ENCODE data around the gene BCAS3.

DNA sequence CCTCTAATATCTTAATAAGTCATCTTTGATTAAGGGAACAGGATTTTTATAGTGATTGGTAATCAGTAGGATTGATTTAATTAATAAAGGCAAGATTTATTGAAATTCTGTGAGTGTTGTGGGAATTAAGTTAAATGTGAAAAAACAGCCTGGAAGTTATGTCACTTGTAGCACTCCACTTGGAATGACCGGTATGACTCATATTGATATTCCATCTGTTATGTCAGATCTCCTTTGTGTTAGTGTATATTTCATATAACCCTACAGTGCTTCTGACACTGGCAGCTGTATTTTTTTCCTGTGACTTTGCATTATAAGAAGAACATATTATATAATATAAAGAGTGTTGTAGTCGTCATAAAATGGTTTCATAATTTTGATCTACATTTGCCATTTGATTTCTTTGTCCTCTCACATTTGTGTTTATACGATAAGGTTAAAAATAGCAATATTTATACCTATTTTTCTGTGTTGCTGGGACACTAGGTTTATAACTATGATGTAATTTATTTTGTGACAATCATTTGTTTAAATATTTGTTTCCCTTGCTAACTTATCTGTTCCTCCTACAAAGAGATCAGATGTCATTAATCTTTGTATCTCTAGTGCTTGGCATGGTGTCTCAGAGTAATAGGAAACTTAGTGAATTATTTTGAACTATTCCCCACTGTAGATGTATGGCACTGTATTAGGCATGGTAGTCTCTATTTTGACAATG, 249.0 kb downstream of the BCAS3 start:
- no peak for TF ChIP-seq POLR2A (IDR thresholded peaks at IDR 0.05)
- TF ChIP-seq, protein P1, sequence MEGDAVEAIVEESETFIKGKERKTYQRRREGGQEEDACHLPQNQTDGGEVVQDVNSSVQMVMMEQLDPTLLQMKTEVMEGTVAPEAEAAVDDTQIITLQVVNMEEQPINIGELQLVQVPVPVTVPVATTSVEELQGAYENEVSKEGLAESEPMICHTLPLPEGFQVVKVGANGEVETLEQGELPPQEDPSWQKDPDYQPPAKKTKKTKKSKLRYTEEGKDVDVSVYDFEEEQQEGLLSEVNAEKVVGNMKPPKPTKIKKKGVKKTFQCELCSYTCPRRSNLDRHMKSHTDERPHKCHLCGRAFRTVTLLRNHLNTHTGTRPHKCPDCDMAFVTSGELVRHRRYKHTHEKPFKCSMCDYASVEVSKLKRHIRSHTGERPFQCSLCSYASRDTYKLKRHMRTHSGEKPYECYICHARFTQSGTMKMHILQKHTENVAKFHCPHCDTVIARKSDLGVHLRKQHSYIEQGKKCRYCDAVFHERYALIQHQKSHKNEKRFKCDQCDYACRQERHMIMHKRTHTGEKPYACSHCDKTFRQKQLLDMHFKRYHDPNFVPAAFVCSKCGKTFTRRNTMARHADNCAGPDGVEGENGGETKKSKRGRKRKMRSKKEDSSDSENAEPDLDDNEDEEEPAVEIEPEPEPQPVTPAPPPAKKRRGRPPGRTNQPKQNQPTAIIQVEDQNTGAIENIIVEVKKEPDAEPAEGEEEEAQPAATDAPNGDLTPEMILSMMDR (IDR thresholded peaks at IDR 0.05): no peak
